Peyer's patch (tissue), 4 donors: ENCODE measurements around the gene NOL9.

Experiments used
- POLR2A ChIP-seq, 2 donors: fragments of 450-650 bp; IDR thresholded peaks; one replicate each; pipeline ENCODE4 v1.5.1; 2017; ENCODE audit warnings: antibody characterized with exemption in 2 of 2, mild to moderate bottlenecking in 2 of 2, moderate library complexity in 2 of 2
- TF ChIP-seq, protein P1 (sequence below), 6 experiments: fragments of 450-650 bp in 4 of 6; fragments of 200-600 bp in 2 of 6; sonication (generic) in 1 of 6; IDR thresholded peaks; one replicate each; pipeline ENCODE4 v1.5.1; 2017 to 2019; ENCODE audit warnings: antibody characterized with exemption in 6 of 6, mild to moderate bottlenecking in 3 of 6, moderate library complexity in 1 of 6

GRCh38 chr1:6496890-6497214, 57.5 kb downstream of the NOL9 start:
- TF ChIP-seq, protein P1, sequence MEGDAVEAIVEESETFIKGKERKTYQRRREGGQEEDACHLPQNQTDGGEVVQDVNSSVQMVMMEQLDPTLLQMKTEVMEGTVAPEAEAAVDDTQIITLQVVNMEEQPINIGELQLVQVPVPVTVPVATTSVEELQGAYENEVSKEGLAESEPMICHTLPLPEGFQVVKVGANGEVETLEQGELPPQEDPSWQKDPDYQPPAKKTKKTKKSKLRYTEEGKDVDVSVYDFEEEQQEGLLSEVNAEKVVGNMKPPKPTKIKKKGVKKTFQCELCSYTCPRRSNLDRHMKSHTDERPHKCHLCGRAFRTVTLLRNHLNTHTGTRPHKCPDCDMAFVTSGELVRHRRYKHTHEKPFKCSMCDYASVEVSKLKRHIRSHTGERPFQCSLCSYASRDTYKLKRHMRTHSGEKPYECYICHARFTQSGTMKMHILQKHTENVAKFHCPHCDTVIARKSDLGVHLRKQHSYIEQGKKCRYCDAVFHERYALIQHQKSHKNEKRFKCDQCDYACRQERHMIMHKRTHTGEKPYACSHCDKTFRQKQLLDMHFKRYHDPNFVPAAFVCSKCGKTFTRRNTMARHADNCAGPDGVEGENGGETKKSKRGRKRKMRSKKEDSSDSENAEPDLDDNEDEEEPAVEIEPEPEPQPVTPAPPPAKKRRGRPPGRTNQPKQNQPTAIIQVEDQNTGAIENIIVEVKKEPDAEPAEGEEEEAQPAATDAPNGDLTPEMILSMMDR (IDR thresholded peaks at IDR 0.05) = no peak
- no peak for TF ChIP-seq POLR2A (IDR thresholded peaks at IDR 0.05)
